GM18909 (cell line): ENCODE data around the gene TNIP1.

Experiments used
- ATAC-seq: cut with Tn5 transposase; IDR thresholded peaks from one replicate; pipeline ENCODE4 v1.9.1; 2021; ENCODE audit warnings: mild to moderate bottlenecking; ENCODE audit not compliant: unreplicated experiment, poor library complexity

Gene TNIP1

DNA sequence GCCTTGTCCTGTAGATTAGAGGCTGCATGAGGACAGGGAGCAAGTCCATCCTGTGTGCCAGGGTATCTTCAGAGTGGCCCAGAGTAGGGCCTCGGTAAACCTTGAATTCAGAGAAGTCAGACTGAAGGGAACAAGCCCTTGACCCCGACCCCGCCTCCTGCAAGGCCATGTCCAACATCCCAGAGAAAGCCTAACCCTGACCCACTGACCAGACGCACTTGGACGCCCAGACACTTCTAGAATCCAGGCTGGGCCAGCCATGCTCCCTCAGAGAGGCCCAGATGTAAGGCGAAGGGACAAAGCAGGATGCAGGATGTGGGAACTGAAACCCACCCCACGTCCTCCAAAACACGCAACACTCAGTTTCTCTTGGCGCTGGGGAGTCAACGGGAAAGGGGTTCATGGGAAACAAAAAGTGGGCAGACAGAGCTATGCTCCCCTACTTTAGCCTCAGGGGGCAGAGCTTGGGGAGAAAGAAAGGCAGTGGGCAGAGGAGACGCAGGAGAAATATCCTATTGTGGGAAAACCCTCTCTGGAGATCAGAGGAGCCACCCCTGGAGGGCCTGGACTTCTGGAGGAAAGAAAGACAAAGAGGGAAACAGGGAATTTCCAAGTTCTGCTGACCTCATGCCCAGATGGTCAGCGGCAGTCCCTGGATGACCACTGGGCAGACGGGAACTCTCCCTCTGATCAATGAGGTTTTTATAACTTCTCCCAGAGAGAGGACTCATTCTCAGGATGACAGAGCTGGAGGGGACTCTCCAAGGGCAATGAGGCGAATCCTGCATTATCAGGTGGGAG lies 13.0 kb downstream of the TNIP1 start:
- no peak for ATAC-seq

DNA sequence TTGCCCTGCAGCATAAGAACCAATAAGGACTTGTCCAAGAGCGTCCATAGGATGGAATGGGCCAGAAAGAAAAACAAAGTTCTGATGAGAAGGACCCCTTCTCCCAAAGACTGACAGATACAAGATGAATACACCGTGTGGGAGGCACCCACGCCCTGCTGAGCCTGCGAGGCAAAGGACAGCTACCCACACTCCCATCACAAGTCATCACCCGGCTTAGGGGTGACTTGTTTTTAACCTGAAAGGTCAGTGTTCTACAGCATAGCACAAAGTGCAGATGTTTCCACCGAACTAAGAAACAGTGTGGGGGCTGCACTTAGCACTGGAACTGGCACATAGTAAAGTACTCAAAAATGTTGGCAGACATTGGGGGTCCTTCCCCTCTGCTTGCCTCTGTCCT lies 13.9 kb downstream of the TNIP1 start:
- no peak for ATAC-seq

DNA sequence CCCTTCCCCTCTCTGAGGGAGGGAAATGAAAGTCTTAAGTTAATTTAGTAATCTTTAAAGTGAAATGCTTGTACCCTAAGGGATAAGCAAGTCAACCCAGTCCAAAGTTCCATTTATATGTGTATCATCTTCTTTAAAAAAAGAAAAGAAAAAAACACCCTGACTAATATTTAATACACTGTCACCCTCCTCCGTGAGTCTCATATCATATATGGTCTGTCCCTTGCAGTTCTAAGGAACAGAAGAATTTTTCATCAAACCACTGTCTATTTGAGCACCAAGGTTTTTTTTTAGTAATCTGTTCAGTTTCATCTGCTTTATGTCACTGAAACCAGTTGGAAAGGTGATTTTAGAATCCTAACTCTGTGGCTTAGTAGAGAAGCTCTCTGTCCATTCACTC lies 15.2 kb downstream of the TNIP1 start:
- ATAC-seq: no peak

DNA sequence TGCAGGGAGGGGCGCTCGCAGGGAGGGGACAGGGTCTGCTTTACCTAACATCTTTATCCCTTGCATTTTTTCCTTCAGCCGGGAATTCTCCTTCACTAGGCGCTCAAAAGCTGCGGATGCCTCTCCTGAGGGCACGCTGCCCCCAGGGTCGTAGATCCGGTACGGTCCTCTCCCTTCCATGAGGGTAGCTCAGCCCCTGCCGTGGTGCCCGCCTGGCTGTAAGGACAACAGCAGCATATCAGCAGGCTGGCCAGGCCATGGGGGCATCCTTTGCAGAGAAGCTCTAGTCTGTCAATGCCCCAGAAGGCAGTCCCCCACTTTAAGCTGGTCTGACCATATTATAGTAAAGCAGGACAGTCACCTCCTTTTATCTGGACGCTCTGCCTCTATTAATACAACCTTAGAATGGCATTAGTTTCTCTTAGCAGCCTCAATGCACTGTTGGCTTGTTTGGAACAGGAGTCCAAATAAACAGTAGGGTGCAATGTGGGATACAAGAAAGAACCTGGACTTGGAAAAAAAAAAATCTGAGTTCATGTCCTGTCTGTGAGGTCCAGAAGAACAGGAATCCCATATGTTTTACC lies 15.8 kb downstream of the TNIP1 start:
- ATAC-seq: no peak

DNA sequence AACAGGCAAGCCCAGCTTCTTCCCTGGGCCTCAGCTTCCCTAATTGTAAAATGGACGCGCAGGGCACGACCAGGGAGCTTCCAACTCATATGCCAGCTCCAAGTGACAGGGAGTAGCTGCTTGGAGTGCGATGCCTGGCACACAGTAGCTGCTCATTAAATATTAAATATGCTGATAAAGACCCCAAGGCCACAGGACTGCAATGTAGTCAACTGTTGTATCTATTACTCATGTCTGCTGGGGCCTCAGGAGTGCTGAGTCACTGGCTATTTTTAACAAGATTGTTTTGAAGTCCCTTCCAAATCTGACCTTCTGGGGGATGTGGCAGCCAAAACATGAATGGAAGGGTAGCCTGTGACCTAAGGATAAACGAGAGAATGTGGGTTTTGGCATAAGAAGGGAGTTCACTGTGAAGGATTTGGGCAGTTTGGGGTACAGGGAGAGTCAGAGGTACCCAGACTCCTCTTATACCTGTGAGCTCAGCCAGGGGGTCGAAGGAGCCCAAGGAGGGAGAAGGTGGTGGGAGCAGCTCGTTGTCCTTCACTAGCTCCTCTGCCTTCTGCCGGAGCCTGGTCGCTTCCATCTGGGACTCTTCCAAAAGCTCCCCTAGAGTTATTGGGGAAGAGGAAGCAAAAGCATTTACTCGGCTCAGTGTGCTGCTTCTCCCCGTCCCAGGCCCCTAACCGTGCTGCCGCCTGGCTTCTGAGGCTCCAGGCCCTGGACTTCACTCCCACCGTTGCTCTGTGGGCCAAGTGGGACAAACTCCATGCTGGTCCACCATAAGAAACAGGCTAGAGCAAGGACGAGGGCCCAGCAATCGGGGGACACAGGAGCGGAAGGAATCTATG lies 17.5 kb downstream of the TNIP1 start:
- ATAC-seq: no peak

DNA sequence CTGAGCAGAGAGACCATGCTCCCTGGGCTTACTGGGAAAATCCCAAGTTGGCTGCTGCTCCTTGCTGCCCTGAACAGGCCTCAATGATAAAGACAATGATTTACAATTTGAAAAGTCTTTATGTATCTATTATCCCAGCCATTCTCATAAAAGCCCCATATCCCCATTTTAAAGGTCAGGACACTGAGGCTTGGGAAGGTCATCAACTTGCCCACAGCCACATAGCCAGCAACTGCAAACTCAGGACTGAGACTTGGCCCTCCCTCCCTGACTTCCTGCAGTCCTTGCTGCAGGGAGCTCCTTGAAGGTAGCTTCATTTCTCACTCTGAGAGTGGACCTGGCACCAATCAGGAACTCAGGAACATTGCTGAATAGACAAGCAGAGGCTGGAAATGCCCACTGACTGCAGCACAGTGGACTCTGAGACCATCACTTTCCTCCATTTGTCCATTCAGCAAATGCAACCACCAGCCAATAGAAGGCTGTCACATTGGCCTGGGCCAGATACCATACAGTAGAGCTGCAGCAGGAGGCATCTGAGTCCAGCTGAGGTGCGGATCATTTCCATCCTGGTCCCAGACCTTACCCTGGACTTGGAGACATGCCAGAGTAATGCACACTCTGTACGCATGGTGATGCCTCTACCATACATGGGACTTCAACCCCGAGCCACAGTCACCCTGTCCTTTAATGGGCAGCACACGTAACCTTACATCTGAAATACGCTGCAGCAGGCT lies 18.3 kb downstream of the TNIP1 start:
- ATAC-seq: no peak

DNA sequence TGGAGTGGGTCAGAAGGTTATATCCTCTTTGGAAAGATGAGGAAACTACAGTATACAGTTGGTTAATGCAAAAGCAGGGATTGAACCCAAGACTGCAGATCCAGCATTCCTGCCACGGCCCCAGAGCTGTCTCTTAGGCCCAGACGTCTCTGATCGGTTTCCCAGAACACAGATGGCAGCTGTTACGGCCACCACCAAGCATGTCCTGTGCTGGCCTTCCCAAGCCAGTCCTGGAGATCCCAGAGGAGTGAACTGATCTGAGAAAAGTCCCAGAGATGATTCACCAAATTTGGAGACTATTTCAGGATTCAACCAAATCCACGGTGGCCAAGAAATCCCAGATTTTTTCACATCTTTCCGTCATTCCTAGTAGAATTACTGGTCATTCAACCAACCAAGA lies 20.1 kb downstream of the TNIP1 start:
- no peak for ATAC-seq

DNA sequence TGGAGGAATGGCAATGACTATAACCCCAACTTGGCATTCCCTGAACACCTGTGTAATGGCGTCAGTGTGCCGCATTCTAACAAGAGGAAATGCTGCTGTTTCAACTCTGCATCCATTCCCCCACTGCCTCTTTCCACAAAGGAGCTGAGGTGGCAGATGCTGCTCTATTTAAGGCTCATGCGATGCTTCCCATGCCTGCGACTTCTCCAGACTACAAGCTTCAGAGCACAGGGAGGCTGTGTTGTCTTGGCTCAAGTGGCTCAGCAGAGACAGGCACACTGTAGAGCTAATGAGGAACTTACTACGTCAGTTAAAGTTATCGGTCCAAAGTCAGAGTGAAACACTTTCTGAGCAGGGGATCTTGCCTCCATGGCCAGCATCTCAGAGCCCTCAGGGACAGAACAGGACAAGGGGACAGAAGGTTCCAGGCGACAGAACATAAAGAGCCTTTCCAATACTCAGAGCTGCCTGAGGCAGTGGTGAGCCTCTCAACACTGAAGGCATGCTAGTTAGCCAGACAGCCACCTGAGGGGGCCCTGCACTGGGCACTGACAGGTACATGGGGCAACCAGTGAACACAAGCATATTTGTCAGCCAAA lies 21.8 kb downstream of the TNIP1 start:
- no peak for ATAC-seq

DNA sequence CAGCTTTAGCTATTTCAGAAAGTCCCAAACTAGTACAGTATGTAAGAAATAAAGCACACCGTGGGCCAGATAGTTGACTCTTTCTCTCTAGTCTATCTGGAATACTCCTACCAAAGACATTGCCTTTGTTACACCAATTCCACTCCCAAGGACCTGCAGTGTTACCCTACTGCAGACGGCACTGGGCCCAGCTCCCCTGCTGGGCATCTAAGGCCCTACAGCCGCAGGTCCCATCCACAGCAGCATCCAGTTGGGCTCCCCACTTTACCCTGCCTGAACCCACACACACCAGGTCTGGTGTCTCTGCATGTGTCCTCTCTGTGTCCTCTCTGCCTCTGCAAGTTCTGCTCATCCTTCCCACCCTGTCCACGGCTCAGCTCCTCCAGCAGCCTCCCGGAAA lies 22.5 kb downstream of the TNIP1 start:
- ATAC-seq: no peak

DNA sequence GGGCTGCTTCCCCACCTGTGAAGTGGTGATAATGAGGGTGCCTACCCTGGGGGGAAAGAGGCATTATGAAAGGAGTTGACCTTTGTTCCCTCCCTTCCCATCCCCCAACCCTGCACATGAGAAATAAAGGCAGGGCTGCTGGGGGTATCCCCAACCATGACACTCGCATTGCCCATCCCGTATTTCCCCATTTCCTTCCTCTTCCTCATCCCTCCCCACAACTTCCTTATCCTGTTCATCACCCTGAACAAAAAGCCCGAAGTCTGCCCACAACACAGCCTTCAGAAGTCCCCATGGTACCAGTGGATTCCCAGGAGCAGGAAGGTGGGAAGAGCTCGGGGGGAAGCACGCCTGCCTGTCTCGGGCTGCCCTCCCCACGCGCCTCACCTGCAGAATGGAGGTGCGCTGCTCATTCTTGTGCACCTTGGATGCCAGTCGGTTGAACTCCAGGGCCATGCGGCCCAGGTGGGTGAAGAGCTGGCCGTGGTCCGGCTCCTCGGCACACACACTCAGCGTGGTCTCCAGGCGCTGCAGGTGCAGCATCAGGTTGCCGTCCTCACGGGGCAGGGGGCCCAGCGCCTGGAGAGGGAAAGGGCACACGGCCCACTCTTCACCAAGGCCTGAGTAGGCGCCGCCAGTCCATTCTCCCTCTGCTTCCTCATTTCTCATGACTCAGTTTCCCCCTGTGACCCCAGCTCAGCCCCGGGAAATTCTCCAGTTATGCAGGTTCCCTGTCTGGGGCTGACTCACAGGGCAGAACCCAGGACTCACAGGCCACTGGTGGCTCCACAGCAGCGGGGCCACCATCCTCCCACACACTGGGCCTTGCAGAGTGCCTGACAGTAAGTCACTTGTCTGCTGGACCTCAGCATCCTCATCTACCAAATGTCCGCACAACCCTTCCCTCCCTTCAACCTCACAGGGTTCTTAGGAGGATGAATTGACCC lies 24.2 kb downstream of the TNIP1 start:
- no peak for ATAC-seq

DNA sequence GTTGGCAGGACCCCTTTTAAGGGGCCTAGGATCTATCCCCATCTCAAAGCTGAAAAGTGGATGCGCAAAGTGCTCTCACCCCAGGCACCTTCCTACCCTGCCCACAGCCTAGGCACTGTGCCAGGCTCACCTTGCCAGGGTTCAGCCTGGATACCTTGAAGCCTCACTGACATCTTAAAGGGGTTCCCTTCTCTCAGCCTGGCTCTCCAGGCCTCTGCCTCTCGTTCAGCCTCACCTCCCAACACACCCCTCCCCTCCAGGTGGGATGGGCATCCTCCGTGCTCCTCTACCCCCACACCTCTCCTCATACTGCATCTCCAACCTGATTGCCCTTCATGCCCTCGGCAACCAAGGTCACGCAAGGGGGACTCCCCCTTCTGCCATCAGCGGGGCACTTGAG lies 25.5 kb downstream of the TNIP1 start:
- no peak for ATAC-seq

DNA sequence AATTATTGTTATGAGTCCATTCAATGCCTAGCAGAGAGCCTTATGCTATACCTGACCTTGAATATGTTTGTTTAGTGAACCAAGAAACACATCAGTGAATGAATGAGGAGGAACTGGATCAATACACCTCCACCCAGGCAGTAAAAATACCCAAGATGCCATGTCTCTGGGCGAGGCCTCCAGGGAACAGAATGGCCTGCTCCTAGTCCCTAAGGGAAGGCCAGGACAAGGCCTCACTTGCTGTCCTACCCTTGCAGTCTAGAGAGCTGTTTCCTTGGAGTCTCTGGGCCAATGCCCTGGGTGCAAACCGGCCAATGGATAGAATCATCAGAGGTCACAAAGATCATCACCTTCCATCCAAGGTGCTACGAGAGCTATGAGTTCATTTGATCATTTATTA lies 26.1 kb downstream of the TNIP1 start:
- no peak for ATAC-seq

DNA sequence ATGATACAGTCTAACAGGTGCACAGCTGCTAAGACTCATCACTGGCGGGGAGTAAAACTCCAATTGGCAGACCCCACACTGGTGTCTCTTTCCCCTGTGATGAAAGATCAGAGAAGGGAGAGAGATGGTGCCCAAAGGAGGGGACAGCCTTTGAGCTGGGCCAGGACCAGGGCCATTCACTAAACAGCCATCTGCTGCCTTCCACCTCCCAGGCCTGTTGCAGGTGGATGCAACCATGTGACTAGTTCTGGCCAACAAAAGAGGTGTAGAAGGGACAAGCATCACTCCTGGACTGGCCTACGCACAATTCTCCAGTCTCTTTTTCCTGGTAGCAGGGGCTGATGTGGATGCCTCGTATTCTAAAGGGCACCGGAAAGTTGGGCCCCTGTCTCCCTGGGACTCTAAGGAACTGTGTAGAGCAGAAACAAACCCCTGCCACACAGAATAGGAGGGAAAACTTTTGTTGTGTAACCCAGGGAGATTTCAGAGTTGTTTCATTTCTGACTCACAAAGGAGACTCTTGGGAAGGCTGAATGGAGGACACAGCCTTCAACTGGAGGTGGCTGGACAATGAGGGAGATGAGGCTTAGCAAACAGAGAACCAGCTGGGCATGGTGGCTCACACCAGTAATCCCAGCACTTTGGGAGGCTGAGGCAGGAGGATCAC lies 26.9 kb downstream of the TNIP1 start:
- ATAC-seq: no peak

DNA sequence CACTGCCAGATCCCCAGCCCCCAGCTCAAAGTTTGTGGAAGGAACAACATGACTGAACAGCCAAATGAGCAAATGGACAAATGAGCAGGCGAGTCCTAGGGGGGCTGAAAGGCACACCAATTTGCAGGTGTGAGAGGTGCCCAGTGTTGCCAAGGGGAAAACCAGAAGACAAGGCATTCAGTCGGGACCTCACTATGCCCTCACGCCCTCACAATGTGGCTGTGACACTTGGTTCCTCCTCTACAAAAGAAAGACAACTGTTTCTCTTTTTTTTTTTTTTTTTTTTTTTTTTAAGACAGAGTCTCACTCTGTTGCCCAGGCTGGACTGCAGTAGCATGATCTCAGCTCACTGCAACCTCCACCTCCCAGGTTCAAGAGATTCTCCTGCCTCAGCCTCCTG lies 28.0 kb downstream of the TNIP1 start:
- ATAC-seq: no peak

DNA sequence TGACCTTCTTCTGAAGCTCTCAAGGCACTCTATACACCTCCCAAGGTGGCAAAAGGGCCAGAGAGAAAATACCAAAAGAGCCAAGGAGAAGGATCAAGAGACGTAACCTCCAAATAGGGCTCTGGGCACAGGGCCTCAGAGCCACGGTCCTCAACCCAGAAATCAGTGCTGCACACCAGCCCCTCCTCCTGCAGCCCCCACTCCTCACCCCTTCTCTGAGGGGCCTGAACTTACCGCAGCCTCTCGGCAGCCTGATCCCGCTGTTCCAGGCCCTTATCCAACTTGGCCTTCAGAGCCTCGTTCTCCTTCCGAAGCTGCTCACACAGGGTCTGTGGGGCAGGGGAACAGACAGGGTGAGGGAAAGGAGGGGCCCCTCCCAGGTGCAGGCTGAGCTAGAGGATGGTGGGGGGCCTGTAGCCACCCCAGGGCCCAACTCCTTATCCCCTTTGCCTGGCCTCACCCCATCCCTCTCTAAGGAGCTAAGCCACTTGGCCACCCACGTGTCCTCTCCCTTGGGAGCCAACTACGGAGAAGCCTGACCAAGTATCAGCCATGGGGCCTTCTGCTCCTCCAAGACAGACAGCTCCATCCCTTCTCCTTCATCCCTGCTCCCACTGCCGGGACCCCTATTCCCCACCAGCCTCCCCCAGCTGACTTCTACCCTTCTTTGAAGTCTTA lies 28.8 kb downstream of the TNIP1 start:
- ATAC-seq: peak; percentile 18

DNA sequence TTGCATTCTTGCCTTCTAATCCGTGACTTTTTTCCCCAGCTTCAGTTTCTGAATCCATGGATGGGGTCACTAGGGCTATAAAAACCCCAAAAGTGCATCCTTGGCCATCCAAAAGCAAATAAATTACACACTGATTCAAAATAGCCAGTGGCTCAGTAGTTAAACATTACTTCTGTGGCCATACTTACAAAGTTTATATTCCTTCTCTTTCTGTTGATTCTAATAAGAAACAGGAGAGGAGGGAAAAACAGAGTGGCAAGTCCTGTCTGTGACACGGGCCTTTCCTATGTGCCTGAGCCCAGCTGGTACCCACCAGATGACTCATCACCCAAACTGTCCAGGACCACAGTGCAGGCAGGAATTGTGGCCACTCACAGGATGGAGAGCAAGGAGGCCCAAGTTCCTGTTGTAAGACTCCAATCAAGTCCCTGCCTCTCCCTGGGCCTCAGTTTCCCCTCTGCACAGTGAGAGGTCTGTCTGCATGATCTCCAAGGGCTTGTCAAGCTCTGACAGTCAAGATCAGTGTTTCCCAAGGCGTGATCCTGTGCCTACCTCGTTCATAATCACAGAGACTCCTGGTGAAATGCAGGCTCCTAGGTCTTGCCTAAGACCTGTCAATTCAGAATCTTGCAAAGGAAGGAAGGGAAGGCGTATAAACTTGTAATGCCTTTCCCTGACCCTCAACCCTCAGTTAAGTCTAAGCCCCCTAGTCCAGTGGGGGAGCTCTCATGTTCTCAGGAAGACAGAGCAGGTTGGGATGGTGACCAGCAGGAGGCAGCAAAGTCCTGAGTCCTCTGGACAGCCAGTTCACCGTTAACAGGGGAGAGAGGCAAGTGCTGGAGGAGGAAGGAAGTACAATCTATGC lies 29.5 kb downstream of the TNIP1 start:
- ATAC-seq: peak; percentile 83

DNA sequence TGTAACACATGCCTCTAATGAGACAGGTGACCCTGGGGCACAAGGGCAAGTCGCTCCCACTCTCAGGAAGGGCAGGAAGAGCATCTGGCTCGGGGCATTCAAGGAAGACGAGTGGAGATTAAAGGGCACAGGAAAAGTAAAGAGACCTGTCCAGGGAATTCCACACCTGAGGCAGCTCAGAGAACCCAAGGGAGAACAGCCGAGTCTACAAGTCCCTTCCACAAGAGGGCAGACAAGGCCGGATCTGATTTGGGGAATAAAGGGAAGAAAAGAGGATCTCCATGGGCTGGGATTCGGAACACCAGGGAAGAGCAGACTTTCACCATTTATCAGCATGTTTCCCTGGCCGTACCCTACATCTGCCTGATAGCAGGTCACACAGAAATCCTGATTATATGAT lies 32.3 kb downstream of the TNIP1 start:
- ATAC-seq: no peak
